ENCODE data around the gene UAP1L1.
A peak's percentile ranks its signal among the peaks of the same experiment; 100 is the strongest.

Gene UAP1L1

GRCh38 chr9:137034039-137034708 is 43.1 kb upstream of the UAP1L1 start:
- no peak for DNase-seq (ENCODE audit: insufficient read length)
- FAIRE-seq = no peak
- no peak for TF ChIP-seq POLR2A (IDR thresholded peaks at IDR 0.05; ENCODE audit: low read depth, low read length)
- TF ChIP-seq POLR2AphosphoS5 (IDR thresholded peaks at IDR 0.05; ENCODE audit: low read depth, low read length) = no peak
- TF ChIP-seq TAF1 (IDR thresholded peaks at IDR 0.05; ENCODE audit: borderline replicate concordance, low read depth, low read length) = no peak

DNA sequence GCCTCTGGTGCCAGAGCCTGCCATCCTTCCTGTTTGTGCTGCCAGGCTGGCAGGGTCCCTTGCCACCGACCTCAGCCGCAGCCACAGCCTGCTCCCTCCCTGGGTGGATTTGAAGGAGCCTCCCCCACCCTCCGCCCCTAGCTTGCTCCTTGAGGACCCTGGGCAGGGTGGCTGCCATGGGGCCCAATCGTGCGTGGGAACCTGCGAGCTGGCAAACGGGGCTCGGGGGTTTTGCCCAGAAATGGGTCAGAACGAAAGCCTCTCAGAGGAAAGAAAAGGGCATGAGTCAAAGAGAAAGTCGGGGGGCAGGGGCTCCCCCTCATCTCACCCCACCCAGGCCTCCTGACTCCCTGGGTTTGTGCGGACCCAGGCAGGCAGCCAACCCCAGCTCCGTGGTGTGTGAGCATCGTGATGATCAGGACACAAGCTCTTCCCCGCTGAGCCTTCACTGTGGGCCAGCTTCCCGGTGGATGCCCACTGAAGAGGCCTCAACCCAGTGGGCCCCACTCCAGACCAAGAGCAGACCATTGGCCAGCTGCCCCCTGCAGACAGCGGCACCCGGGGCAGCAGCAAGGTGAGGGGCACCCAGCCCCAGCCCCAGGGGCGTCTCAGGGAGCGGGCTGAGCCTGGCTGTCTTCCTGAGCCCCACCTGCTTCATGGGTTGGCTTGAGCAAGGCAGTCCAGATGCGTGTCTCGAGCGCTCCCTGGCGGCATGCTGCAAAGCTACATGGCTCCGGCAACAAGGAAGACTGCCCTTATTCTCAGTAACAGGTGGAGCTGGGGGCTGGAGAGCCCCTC is 42.4 kb upstream of the UAP1L1 start:
- FAIRE-seq = peak; percentile 99
- DNase-seq (ENCODE audit: insufficient read length) = peak; percentile 95
- TF ChIP-seq POLR2A (IDR thresholded peaks at IDR 0.05; ENCODE audit: low read depth, low read length) (no peak), POLR2AphosphoS5 (IDR thresholded peaks at IDR 0.05; ENCODE audit: low read depth, low read length) (no peak), TAF1 (IDR thresholded peaks at IDR 0.05; ENCODE audit: borderline replicate concordance, low read depth, low read length) (no peak)

- TF ChIP-seq TAF1 (IDR thresholded peaks at IDR 0.05; ENCODE audit: borderline replicate concordance, low read depth, low read length) (no peak), POLR2AphosphoS5 (IDR thresholded peaks at IDR 0.05; ENCODE audit: low read depth, low read length) (no peak), POLR2A (IDR thresholded peaks at IDR 0.05; ENCODE audit: low read depth, low read length) (no peak)
- FAIRE-seq (no peak), DNase-seq (ENCODE audit: insufficient read length) (no peak)
Observed at GRCh38 chr9:137035507-137035834, 41.8 kb upstream of the UAP1L1 start.

GRCh38 chr9:137035937-137036336 is 41.4 kb upstream of the UAP1L1 start:
- TF ChIP-seq POLR2A (IDR thresholded peaks at IDR 0.05; ENCODE audit: low read depth, low read length) (no peak), TAF1 (IDR thresholded peaks at IDR 0.05; ENCODE audit: borderline replicate concordance, low read depth, low read length) (no peak), POLR2AphosphoS5 (IDR thresholded peaks at IDR 0.05; ENCODE audit: low read depth, low read length) (no peak)
- DNase-seq (ENCODE audit: insufficient read length) (no peak), FAIRE-seq (no peak)

DNA sequence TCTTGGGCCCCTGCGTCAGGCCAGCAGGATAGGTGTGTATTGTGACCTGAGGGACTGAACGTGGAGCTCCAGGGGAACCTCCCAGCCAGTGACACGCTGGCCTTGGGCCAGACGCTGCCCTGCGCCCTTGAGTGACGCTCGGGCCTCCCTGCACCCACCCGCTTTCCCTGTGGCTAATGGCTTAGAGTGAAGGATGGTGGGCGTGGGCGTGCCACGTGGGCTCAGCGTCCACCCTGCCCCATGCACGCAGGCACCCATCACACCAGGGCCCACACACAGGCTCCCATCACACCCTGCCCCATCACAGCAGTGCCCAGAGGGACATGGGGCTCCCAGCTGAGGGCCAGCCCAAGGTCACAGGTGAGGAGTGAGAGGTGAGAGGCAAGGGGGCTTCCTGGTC is 40.3 kb upstream of the UAP1L1 start:
- DNase-seq (ENCODE audit: insufficient read length) = no peak
- no peak for FAIRE-seq
- TF ChIP-seq POLR2A (IDR thresholded peaks at IDR 0.05; ENCODE audit: low read depth, low read length) = no peak
- TF ChIP-seq TAF1 (IDR thresholded peaks at IDR 0.05; ENCODE audit: borderline replicate concordance, low read depth, low read length) = no peak
- TF ChIP-seq POLR2AphosphoS5 (IDR thresholded peaks at IDR 0.05; ENCODE audit: low read depth, low read length) = no peak

DNA sequence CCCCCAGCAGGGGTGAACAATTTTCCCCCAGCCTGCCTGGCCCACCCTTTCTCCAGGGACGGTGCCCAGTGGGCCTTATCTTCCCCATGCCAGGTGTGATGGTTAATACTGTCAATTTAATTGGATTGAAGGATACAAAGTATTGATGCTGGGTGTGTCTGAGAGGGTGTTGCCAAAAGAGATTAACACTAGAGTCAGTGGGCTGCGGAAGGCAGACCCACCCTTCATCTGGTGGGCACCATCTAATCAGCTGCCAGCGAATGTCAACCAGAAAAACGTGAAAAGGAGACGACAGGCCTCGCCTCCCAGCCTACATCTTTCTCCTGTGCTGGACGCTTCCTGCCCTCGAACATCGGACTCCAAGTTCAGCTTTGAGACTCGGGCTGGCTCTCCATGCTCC is 39.8 kb upstream of the UAP1L1 start:
- TF ChIP-seq POLR2AphosphoS5 (IDR thresholded peaks at IDR 0.05; ENCODE audit: low read depth, low read length) (no peak), TAF1 (IDR thresholded peaks at IDR 0.05; ENCODE audit: borderline replicate concordance, low read depth, low read length) (no peak), POLR2A (IDR thresholded peaks at IDR 0.05; ENCODE audit: low read depth, low read length) (no peak)
- FAIRE-seq (no peak), DNase-seq (ENCODE audit: insufficient read length) (no peak)

DNA sequence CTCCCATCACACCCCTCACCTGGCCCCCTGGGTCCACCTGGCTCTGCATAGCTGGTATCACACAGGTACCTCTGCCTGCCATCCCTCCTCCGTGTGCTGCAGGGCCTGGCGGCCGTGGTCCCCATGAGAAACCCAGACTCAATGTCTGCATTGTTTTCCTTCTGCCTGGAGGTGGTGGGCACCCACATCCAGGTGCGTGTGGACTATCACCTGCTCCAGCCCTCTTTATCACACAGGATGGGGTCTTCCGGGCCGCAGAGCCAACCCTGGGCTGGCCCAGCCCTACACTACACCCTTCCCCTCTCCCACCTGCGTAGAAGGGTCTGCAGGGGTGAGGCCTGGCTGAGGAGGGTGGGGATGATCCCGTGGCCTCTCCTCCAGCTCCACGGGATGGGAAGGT is 38.4 kb upstream of the UAP1L1 start:
- DNase-seq (ENCODE audit: insufficient read length) (no peak), FAIRE-seq (no peak)
- TF ChIP-seq POLR2A (IDR thresholded peaks at IDR 0.05; ENCODE audit: low read depth, low read length) (no peak), POLR2AphosphoS5 (IDR thresholded peaks at IDR 0.05; ENCODE audit: low read depth, low read length) (no peak), TAF1 (IDR thresholded peaks at IDR 0.05; ENCODE audit: borderline replicate concordance, low read depth, low read length) (no peak)

- FAIRE-seq (no peak), DNase-seq (ENCODE audit: insufficient read length) (no peak)
- no peak for TF ChIP-seq TAF1 (IDR thresholded peaks at IDR 0.05; ENCODE audit: borderline replicate concordance, low read depth, low read length)
- TF ChIP-seq POLR2A (IDR thresholded peaks at IDR 0.05; ENCODE audit: low read depth, low read length) = no peak
- TF ChIP-seq POLR2AphosphoS5 (IDR thresholded peaks at IDR 0.05; ENCODE audit: low read depth, low read length) = no peak
Observed at GRCh38 chr9:137039611-137040366, 37.5 kb upstream of the UAP1L1 start.

- TF ChIP-seq TAF1 (IDR thresholded peaks at IDR 0.05; ENCODE audit: borderline replicate concordance, low read depth, low read length) = no peak
- no peak for TF ChIP-seq POLR2AphosphoS5 (IDR thresholded peaks at IDR 0.05; ENCODE audit: low read depth, low read length)
- no peak for TF ChIP-seq POLR2A (IDR thresholded peaks at IDR 0.05; ENCODE audit: low read depth, low read length)
- no peak for FAIRE-seq
Observed at GRCh38 chr9:137040568-137040967, 36.7 kb upstream of the UAP1L1 start.

GRCh38 chr9:137041124-137041523 is 36.2 kb upstream of the UAP1L1 start:
- no peak for FAIRE-seq
- DNase-seq (ENCODE audit: insufficient read length) = no peak
- TF ChIP-seq POLR2AphosphoS5 (IDR thresholded peaks at IDR 0.05; ENCODE audit: low read depth, low read length) (no peak), POLR2A (IDR thresholded peaks at IDR 0.05; ENCODE audit: low read depth, low read length) (no peak), TAF1 (IDR thresholded peaks at IDR 0.05; ENCODE audit: borderline replicate concordance, low read depth, low read length) (no peak)

More at GRCh38 chr9:137040568-137040967, 36.7 kb upstream of the UAP1L1 start:
- no peak for DNase-seq (ENCODE audit: insufficient read length)

All from GM12892 (cell line).